B cell (primary cell): ENCODE measurements around the gene PDGFA. TPM values are rescaled to one million over a fixed set of nuclear protein-coding genes. Genes with fewer than 3 reads are reported as not detected.

Experiments used
- ATAC-seq: fragments of 200-7000 bp; cut with Tn5 transposase; one replicate; pipeline ENCODE4 v1.10.0; 2021; ENCODE audit warnings: low read depth, mild to moderate bottlenecking, moderate number of reproducible peaks, moderate library complexity
- CTCF ChIA-PET: fragments of 350-600 bp; sonication (Branson Sonifier 250); formaldehyde crosslinking; loops from one replicate; lab custom pipeline; 2021; ENCODE audit warnings: antibody characterized with exemption, inconsistent platforms; lab: Charles Lee
- POLR2A ChIA-PET: fragments of 350-600 bp; sonication (Branson Sonifier 250); formaldehyde crosslinking; loops from one replicate; lab custom pipeline; 2021; ENCODE audit warnings: antibody characterized with exemption; lab: Charles Lee
- DNase-seq: peaks from one replicate; pipeline ENCODE4 v3.0.0; 2013
- H2AFZ ChIP-seq: 2 replicates; pipeline ENCODE4 v1.6.1; 2012; ENCODE audit warnings: mild to moderate bottlenecking, low read depth, low read length; ENCODE audit not compliant: insufficient read depth, poor library complexity, severe bottlenecking
- H3K27ac ChIP-seq, 2 donors: 1 replicate in 1 of 2; 2 replicates in 1 of 2; pipeline ENCODE4 v1.5.1; 2012 to 2013; ENCODE audit warnings: low read length in 2 of 2, mild to moderate bottlenecking in 2 of 2, moderate library complexity in 1 of 2
- H3K27me3 ChIP-seq, 4 experiments: fragments of 200-600 bp in 1 of 4; sonication (generic) in 1 of 4; replicated peaks in 1 of 4; 1 replicate in 2 of 4; 2 replicates in 2 of 4; pipeline versions ENCODE4 v1.6.1 to v1.7.0; 2013 to 2016; ENCODE audit warnings: low read length in 3 of 4, mild to moderate bottlenecking in 2 of 4, mixed read lengths in 1 of 4, moderate library complexity in 1 of 4; ENCODE audit not compliant: insufficient read depth in 4 of 4, control insufficient read depth in 3 of 4; ENCODE audit errors: control extremely low read depth in 1 of 4
- H3K36me3 ChIP-seq, 2 experiments: replicated peaks in 1 of 2; 1 replicate in 1 of 2; 2 replicates in 1 of 2; pipeline versions ENCODE4 v1.6.1 to v1.7.1; 2013; ENCODE audit warnings: low read length in 1 of 2; ENCODE audit not compliant: insufficient read depth in 2 of 2, control insufficient read depth in 1 of 2; ENCODE audit errors: control extremely low read depth in 1 of 2, extremely low read depth in 1 of 2
- H3K4me1 ChIP-seq, 2 donors: fragments of 200-600 bp in 1 of 2; sonication (generic) in 1 of 2; 1 replicate in 1 of 2; 2 replicates in 1 of 2; pipeline versions ENCODE4 v1.5.1 to v1.6.1; 2013 to 2017; ENCODE audit warnings: low read length in 2 of 2; ENCODE audit not compliant: control insufficient read depth in 2 of 2, insufficient read depth in 2 of 2
- H3K4me2 ChIP-seq: replicated peaks from 2 replicates; pipeline ENCODE3; 2012; ENCODE audit warnings: mild to moderate bottlenecking, low read depth, low read length; ENCODE audit not compliant: poor library complexity, severe bottlenecking
- H3K4me3 ChIP-seq, 5 experiments: fragments of 200-600 bp in 1 of 5; sonication (generic) in 1 of 5; 1 replicate in 3 of 5; 2 replicates in 2 of 5; pipeline versions ENCODE4 v1.5.1 to v1.7.0; 2011 to 2016; ENCODE audit warnings: low read length in 4 of 5, mild to moderate bottlenecking in 4 of 5, low read depth in 2 of 5, control low read depth in 1 of 5, moderate library complexity in 1 of 5; ENCODE audit not compliant: insufficient read depth in 1 of 5; ENCODE audit errors: control extremely low read depth in 1 of 5, extremely low read depth in 1 of 5
- H3K79me2 ChIP-seq: fragments of 200-600 bp; sonication (generic); one replicate; pipeline ENCODE4 v1.6.0; 2016; ENCODE audit warnings: low read length; ENCODE audit not compliant: control insufficient read depth, insufficient read depth
- H3K9ac ChIP-seq: fragments of 200-600 bp; sonication (generic); 2 replicates; pipeline ENCODE4 v1.6.1; 2017; ENCODE audit warnings: mild to moderate bottlenecking, low read length, moderate library complexity
- H3K9me3 ChIP-seq, 3 donors: one replicate each; pipeline versions ENCODE4 v1.6.1 to v1.7.1; 2013; ENCODE audit warnings: low read length in 2 of 3; ENCODE audit not compliant: control insufficient read depth in 2 of 3, insufficient read depth in 1 of 3; ENCODE audit errors: control extremely low read depth in 1 of 3
- H4K20me1 ChIP-seq: 2 replicates; pipeline ENCODE4 v1.6.0; 2012; ENCODE audit warnings: mild to moderate bottlenecking, low read length; ENCODE audit not compliant: insufficient read depth, control insufficient read depth, poor library complexity, severe bottlenecking
- H3K27ac Mint-ChIP-seq: one replicate; pipeline ENCODE4 v1.8.0; 2021; ENCODE audit warnings: mixed read lengths
- H3K27me3 Mint-ChIP-seq: one replicate; pipeline ENCODE4 v1.8.0; 2021; ENCODE audit warnings: mixed read lengths
- H3K4me1 Mint-ChIP-seq: one replicate; pipeline ENCODE4 v1.8.0; 2021; ENCODE audit warnings: mixed read lengths
- H3K4me3 Mint-ChIP-seq: one replicate; pipeline ENCODE4 v1.8.0; 2021; ENCODE audit warnings: mixed read lengths
- H3K9me3 Mint-ChIP-seq: one replicate; pipeline ENCODE4 v1.8.0; 2022; ENCODE audit warnings: mixed read lengths; ENCODE audit not compliant: insufficient read depth
- CTCF ChIP-seq: fragments of 200-600 bp; IDR thresholded peaks from one replicate; pipeline ENCODE4 v1.8.0; 2022; ENCODE audit warnings: antibody characterized with exemption, mild to moderate bottlenecking
- EZH2 ChIP-seq: IDR thresholded peaks from 2 replicates; pipeline ENCODE4 v1.6.1; 2012; ENCODE audit warnings: borderline replicate concordance, low read depth, mild to moderate bottlenecking, moderate library complexity, low read length; ENCODE audit not compliant: insufficient read depth, poor library complexity, severe bottlenecking
- WGBS: methylation state at CpG from one replicate; pipeline ENCODE4 v1.1.5; 2013; ENCODE audit warnings: missing lambda C conversion rate; ENCODE audit not compliant: insufficient coverage; 5-methylcytosine and 5-hydroxymethylcytosine counted together
- intact Hi-C: fragments of 100-400 bp; cut with micrococcal nuclease; formaldehyde crosslinking; loops from one replicate; pipeline ENCODE4 v1.10.0; 2022
- polyA plus RNA-seq: library from polyadenylated mRNA; depleted of rRNA; stranded (reverse); fragments of >200 nt; gene quantifications from 2 replicates; pipeline ENCODE4 v1.2.3, GENCODE V29; 2012
- total RNA-seq, 2 donors: library from RNA; stranded (reverse); fragments of 120-200 nt in 1 of 2; gene quantifications; 1 replicate in 1 of 2; 2 replicates in 1 of 2; pipeline versions ENCODE4 v1.2.3 to v1.2.4, GENCODE V29; 2013 to 2022

PDGFA gene
- total and polyA plus RNA-seq, 2 donors (not counting 1 experiment from before 2014, with no cell fraction given), result 0.36 to 1.5 TPM

GRCh38 chr7:507623-508300 is 11.9 kb downstream of the PDGFA start:
- H3K4me3 ChIP-seq, result no peak overlapping the region
- Mint-ChIP-seq H3K27ac (no peak overlapping the region), H3K4me1 (no peaks in the 10 kb centered on the region), H3K27me3 (no peaks in the 10 kb centered on the region), H3K9me3 (no peaks in the 10 kb centered on the region), H3K4me3 (no peak overlapping the region)
- H3K27me3 ChIP-seq, result no peaks in the 10 kb centered on the region
- no peaks in the 10 kb centered on the region for H4K20me1 ChIP-seq
- no peaks in the 10 kb centered on the region for H3K9me3 ChIP-seq
- DNase-seq, result no peak
- ATAC-seq, result no peak
- H3K36me3 ChIP-seq, result no peaks in the 10 kb centered on the region
- intact Hi-C loops, result no loop called here
- ChIA-PET CTCF (no interaction called here), POLR2A (no interaction called here)
- H3K4me2 ChIP-seq, result no peak overlapping the region
- no peaks in the 10 kb centered on the region for H3K4me1 ChIP-seq
- 93% methylated on average over 3 of the region's 17 CpGs for WGBS
- TF ChIP-seq CTCF (no peak), EZH2 (no peak)
- H2AFZ ChIP-seq, result no peak overlapping the region
- H3K9ac ChIP-seq, result no peak overlapping the region
- H3K79me2 ChIP-seq, result no peaks in the 10 kb centered on the region
- no peak overlapping the region for H3K27ac ChIP-seq

GRCh38 chr7:506921-507622 is 12.6 kb downstream of the PDGFA start:
- no peaks in the 10 kb centered on the region for H3K27me3 ChIP-seq
- H3K9me3 ChIP-seq, result no peaks in the 10 kb centered on the region
- 92% methylated on average over 13 of the region's 15 CpGs for WGBS
- no peak overlapping the region for H3K9ac ChIP-seq
- no peak overlapping the region for H3K27ac ChIP-seq
- H3K36me3 ChIP-seq, result no peaks in the 10 kb centered on the region
- H2AFZ ChIP-seq, result no peak overlapping the region
- no peak for TF ChIP-seq EZH2
- TF ChIP-seq CTCF, result no peak
- no peak overlapping the region for H3K27ac Mint-ChIP-seq
- ChIA-PET POLR2A (no interaction called here), CTCF (no interaction called here)
- no peaks in the 10 kb centered on the region for H3K4me1 Mint-ChIP-seq
- H3K27me3 Mint-ChIP-seq, result no peaks in the 10 kb centered on the region
- no peaks in the 10 kb centered on the region for H3K79me2 ChIP-seq
- no peak overlapping the region for H3K4me2 ChIP-seq
- H3K4me3 Mint-ChIP-seq, result no peak overlapping the region
- no peaks in the 10 kb centered on the region for H3K9me3 Mint-ChIP-seq
- intact Hi-C loops, result no loop called here
- no peaks in the 10 kb centered on the region for H3K4me1 ChIP-seq
- no peak for ATAC-seq
- no peak for DNase-seq
- H3K4me3 ChIP-seq, result no peak overlapping the region
- H4K20me1 ChIP-seq, result no peaks in the 10 kb centered on the region
